CD14-positive monocyte (primary cell): ENCODE data around the gene NCK1. TPM values are rescaled to one million over a fixed set of nuclear protein-coding genes. Genes with fewer than 3 reads are reported as not detected.

Source experiments
- DNase-seq, 3 donors: peaks; one replicate each; pipeline ENCODE4 v3.0.0-alpha.2; 2011 to 2022
- H2AFZ ChIP-seq: 2 replicates; pipeline ENCODE4 v1.6.0; 2012; ENCODE audit warnings: mild to moderate bottlenecking, low read depth, low read length, inconsistent platforms; ENCODE audit not compliant: insufficient read depth, poor library complexity, severe bottlenecking
- H3K27ac ChIP-seq, 2 donors: 1 replicate in 1 of 2; 2 replicates in 1 of 2; pipeline ENCODE4 v1.5.1; 2012 to 2013; ENCODE audit warnings: low read length in 2 of 2, control low read depth in 1 of 2, inconsistent platforms in 1 of 2, low read depth in 1 of 2, mild to moderate bottlenecking in 1 of 2
- H3K27me3 ChIP-seq, 2 donors: one replicate each; pipeline versions ENCODE4 v1.6.0 to v1.6.1; 2011 to 2013; ENCODE audit warnings: low read length in 2 of 2; ENCODE audit not compliant: control insufficient read depth in 2 of 2, insufficient read depth in 2 of 2
- H3K36me3 ChIP-seq, 2 donors: replicated peaks in 1 of 2; 1 replicate in 1 of 2; 2 replicates in 1 of 2; pipeline versions ENCODE4 v1.5.1 to v1.6.1; 2012 to 2013; ENCODE audit warnings: low read length in 2 of 2, control low read depth in 1 of 2, inconsistent platforms in 1 of 2, mild to moderate bottlenecking in 1 of 2; ENCODE audit not compliant: insufficient read depth in 2 of 2, control insufficient read depth in 1 of 2
- H3K4me1 ChIP-seq, 2 donors: 1 replicate in 1 of 2; 2 replicates in 1 of 2; pipeline versions ENCODE4 v1.5.1 to v1.6.1; 2012 to 2013; ENCODE audit warnings: low read length in 2 of 2, control low read depth in 1 of 2, inconsistent platforms in 1 of 2, mild to moderate bottlenecking in 1 of 2, moderate library complexity in 1 of 2; ENCODE audit not compliant: insufficient read depth in 2 of 2, control insufficient read depth in 1 of 2
- H3K4me2 ChIP-seq: replicated peaks from 2 replicates; pipeline ENCODE3; 2012; ENCODE audit warnings: low read length, moderate library complexity, mild to moderate bottlenecking; ENCODE audit not compliant: poor library complexity, severe bottlenecking; ENCODE audit errors: extremely low read depth
- H3K4me3 ChIP-seq, 3 experiments: fragments of 200-600 bp in 1 of 3; sonication (generic) in 1 of 3; replicated peaks in 1 of 3; 1 replicate in 2 of 3; 2 replicates in 1 of 3; pipeline ENCODE4 v1.5.1; 2011 to 2013; ENCODE audit warnings: low read length in 3 of 3, mild to moderate bottlenecking in 3 of 3, control low read depth in 2 of 3, low read depth in 2 of 3, inconsistent platforms in 1 of 3, moderate library complexity in 1 of 3
- H3K79me2 ChIP-seq: 2 replicates; pipeline ENCODE4 v1.6.0; 2012; ENCODE audit warnings: mild to moderate bottlenecking, control low read depth, inconsistent platforms, low read length, moderate library complexity; ENCODE audit not compliant: insufficient read depth
- H3K9ac ChIP-seq: 2 replicates; pipeline ENCODE4 v1.6.0; 2017; ENCODE audit warnings: low read length, mild to moderate bottlenecking; ENCODE audit not compliant: insufficient read depth, poor library complexity, severe bottlenecking
- H3K9me3 ChIP-seq, 2 donors: replicated peaks in 1 of 2; 1 replicate in 1 of 2; 2 replicates in 1 of 2; pipeline versions ENCODE4 v1.5.1 to v1.6.1; 2012 to 2013; ENCODE audit warnings: low read length in 2 of 2, control low read depth in 1 of 2; ENCODE audit not compliant: control insufficient read depth in 1 of 2, insufficient read depth in 1 of 2
- H4K20me1 ChIP-seq: 2 replicates; pipeline ENCODE4 v1.6.0; 2012; ENCODE audit warnings: mild to moderate bottlenecking, low read length, control low read depth, moderate library complexity; ENCODE audit not compliant: insufficient read depth
- H3K27ac Mint-ChIP-seq, 7 donors: one replicate each; pipeline ENCODE4 v1.8.0; 2020; ENCODE audit warnings: mild to moderate bottlenecking in 7 of 7, mixed read lengths in 7 of 7, moderate library complexity in 6 of 7, inconsistent platforms in 2 of 7
- H3K27me3 Mint-ChIP-seq, 3 donors: one replicate each; pipeline ENCODE4 v1.8.0; 2021 to 2022; ENCODE audit warnings: low read depth in 3 of 3, mild to moderate bottlenecking in 3 of 3, mixed read lengths in 3 of 3, moderate library complexity in 3 of 3, inconsistent platforms in 1 of 3
- H3K36me3 Mint-ChIP-seq, 2 donors: one replicate each; pipeline ENCODE4 v1.8.0; 2020; ENCODE audit warnings: mixed read lengths in 2 of 2, inconsistent platforms in 1 of 2, mild to moderate bottlenecking in 1 of 2
- H3K4me1 Mint-ChIP-seq: one replicate; pipeline ENCODE4 v1.8.0; 2020; ENCODE audit warnings: mild to moderate bottlenecking, mixed read lengths
- H3K4me3 Mint-ChIP-seq, 2 donors: one replicate each; pipeline ENCODE4 v1.8.0; 2020; ENCODE audit warnings: mild to moderate bottlenecking in 2 of 2, mixed read lengths in 2 of 2, moderate library complexity in 1 of 2
- H3K9me3 Mint-ChIP-seq, 7 donors: one replicate each; pipeline ENCODE4 v1.8.0; 2020 to 2022; ENCODE audit warnings: mixed read lengths in 7 of 7, mild to moderate bottlenecking in 6 of 7, moderate library complexity in 6 of 7, inconsistent platforms in 2 of 7
- WGBS: methylation state at CpG from one replicate; pipeline ENCODE4 v1.1.5; 2013; ENCODE audit warnings: missing lambda C conversion rate; ENCODE audit not compliant: insufficient coverage; 5-methylcytosine and 5-hydroxymethylcytosine counted together
- intact Hi-C, 2 donors: fragments of 100-400 bp; cut with micrococcal nuclease; formaldehyde crosslinking; loops; one replicate each; pipeline versions ENCODE4 v1.15.0 to v1.15.1; 2023
- polyA plus RNA-seq, 3 donors: library from polyadenylated mRNA; depleted of rRNA in 1 of 3; unstranded in 2 of 3; stranded (reverse) in 1 of 3; fragments of 300-500 nt in 2 of 3; fragments of >200 nt in 1 of 3; fragmentation: Illumina TruSeq in 2 of 3; gene quantifications; 1 replicate in 2 of 3; 2 replicates in 1 of 3; pipeline ENCODE4 v1.2.3, GENCODE V29; 2012 to 2021
- TF ChIP-seq, protein P1 (sequence below): fragments of 200-600 bp; IDR thresholded peaks from one replicate; pipeline ENCODE4 v1.8.0; 2022; ENCODE audit warnings: antibody characterized with exemption, mild to moderate bottlenecking

The NCK1 gene
- polyA plus RNA-seq, 3 donors: 20.4 to 28.8 (median 22.8) TPM

GRCh38 chr3:136946978-136947377 lies 85.0 kb downstream of the NCK1 start:
- no CpG with 5 or more reads among the region's 1 CpG for WGBS
- Mint-ChIP-seq H3K27ac (no peak overlapping the region), H3K9me3 (no peaks in the 10 kb centered on the region), H3K4me3 (no peak overlapping the region), H3K27me3 (no peaks in the 10 kb centered on the region), H3K4me1 (peaks cover 37% of the 10 kb centered on the region), H3K36me3 (peaks cover 21 to 27% of the 10 kb centered on the region in 2 donors)
- Histone ChIP-seq H4K20me1 (peaks cover 33% of the 10 kb centered on the region), H3K27ac (no peak overlapping the region), H3K27me3 (no peaks in the 10 kb centered on the region), H3K4me3 (no peak overlapping the region), H3K36me3 (peaks cover 9 to 24% of the 10 kb centered on the region in 2 donors), H3K79me2 (peaks cover 22% of the 10 kb centered on the region), H3K4me2 (no peak overlapping the region), H3K9me3 (no peaks in the 10 kb centered on the region), H2AFZ (no peak overlapping the region), H3K9ac (no peak overlapping the region), H3K4me1 (peaks cover 19 to 35% of the 10 kb centered on the region in 2 donors)
- TF ChIP-seq, protein P1, sequence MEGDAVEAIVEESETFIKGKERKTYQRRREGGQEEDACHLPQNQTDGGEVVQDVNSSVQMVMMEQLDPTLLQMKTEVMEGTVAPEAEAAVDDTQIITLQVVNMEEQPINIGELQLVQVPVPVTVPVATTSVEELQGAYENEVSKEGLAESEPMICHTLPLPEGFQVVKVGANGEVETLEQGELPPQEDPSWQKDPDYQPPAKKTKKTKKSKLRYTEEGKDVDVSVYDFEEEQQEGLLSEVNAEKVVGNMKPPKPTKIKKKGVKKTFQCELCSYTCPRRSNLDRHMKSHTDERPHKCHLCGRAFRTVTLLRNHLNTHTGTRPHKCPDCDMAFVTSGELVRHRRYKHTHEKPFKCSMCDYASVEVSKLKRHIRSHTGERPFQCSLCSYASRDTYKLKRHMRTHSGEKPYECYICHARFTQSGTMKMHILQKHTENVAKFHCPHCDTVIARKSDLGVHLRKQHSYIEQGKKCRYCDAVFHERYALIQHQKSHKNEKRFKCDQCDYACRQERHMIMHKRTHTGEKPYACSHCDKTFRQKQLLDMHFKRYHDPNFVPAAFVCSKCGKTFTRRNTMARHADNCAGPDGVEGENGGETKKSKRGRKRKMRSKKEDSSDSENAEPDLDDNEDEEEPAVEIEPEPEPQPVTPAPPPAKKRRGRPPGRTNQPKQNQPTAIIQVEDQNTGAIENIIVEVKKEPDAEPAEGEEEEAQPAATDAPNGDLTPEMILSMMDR: no peak
- intact Hi-C loops: no loop called here
- DNase-seq: no peak

DNA sequence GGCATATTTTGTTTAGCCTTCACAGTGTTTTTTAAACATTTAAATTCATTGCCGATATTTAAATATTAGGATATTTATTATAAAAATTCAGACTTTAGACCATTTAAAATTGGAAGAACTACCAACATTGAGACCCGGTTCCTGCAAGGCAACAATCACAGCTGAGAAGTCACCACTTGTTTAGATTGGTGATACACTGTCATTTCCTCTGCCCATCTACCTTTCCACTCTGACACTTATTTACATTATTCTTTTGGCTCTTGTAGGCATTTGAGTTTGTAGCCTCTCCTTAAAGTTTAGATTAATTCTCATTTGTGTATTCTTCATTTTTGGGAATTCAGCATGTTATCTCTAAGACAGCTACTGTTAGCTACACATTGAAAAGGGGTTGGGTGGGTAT lies 85.5 kb downstream of the NCK1 start:
- H3K27ac ChIP-seq: no peak overlapping the region
- no peak overlapping the region for H3K4me3 Mint-ChIP-seq

More for the DNA sequence above, 85.5 kb downstream of the NCK1 start:
- Mint-ChIP-seq H3K4me1 (peaks cover 34% of the 10 kb centered on the region), H3K27me3 (no peaks in the 10 kb centered on the region), H3K27ac (peak overlapping the region in 1 of 7 donors; percentile 55), H3K9me3 (no peaks in the 10 kb centered on the region), H3K36me3 (peaks cover 23 to 27% of the 10 kb centered on the region in 2 donors)
- Histone ChIP-seq H2AFZ (no peak overlapping the region), H3K79me2 (peaks cover 17% of the 10 kb centered on the region), H3K4me1 (peaks cover 19 to 34% of the 10 kb centered on the region in 2 donors), H3K9me3 (no peaks in the 10 kb centered on the region), H3K9ac (no peak overlapping the region), H4K20me1 (peaks cover 28% of the 10 kb centered on the region), H3K36me3 (peaks cover 9 to 24% of the 10 kb centered on the region in 2 donors), H3K4me3 (no peak overlapping the region), H3K4me2 (no peak overlapping the region), H3K27me3 (no peaks in the 10 kb centered on the region)
- TF ChIP-seq, protein P1: no peak
- intact Hi-C loops: no loop called here
- 0% methylated on average over 1 of the region's 2 CpGs for WGBS
- DNase-seq: no peak
